HG02943 (cell line): ENCODE results near the gene SOX15.

Experiments used
- ATAC-seq: cut with Tn5 transposase; IDR thresholded peaks from one replicate; pipeline ENCODE4 v1.9.1; 2021; ENCODE audit warnings: mild to moderate bottlenecking, low read depth, moderate library complexity; ENCODE audit not compliant: unreplicated experiment

SOX15 gene

DNA sequence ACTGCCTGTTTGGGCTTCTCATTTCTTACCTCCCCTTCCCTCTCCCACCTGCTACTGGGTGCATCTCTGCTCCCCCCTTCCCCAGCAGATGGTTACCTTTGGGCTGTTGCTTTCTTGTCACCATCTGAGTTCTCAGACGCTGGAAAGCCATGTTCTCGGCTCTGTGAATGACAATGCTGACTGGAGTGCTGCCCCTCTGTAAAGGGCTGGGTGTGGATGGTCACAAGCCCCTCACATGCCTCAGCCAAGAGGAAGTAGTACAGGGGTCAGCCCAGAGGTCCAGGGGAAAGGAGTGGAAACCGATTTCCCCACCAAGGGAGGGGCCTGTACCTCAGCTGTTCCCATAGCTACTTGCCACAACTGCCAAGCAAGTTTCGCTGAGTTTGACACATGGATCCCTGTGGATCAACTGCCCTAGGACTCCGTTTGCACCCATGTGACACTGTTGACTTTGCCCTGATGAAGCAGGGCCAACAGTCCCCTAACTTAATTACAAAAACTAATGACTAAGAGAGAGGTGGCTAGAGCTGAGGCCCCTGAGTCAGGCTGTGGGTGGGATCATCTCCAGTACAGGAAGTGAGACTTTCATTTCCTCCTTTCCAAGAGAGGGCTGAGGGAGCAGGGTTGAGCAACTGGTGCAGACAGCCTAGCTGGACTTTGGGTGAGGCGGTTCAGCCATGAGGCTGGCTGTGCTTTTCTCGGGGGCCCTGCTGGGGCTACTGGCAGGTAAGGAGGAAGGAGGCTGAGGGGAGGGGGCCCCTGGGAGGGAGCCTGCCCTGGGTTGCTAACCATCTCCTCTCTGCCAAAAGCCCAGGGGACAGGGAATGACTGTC is 10.7 kb downstream of the SOX15 start, which contains the start of gene CD68:
Gene CD68, plus strand, starts transcription at position 638 of the 833 bp plus-strand sequence. Its CDS starts 40 bp downstream, at position 678.
- no peak for ATAC-seq

DNA sequence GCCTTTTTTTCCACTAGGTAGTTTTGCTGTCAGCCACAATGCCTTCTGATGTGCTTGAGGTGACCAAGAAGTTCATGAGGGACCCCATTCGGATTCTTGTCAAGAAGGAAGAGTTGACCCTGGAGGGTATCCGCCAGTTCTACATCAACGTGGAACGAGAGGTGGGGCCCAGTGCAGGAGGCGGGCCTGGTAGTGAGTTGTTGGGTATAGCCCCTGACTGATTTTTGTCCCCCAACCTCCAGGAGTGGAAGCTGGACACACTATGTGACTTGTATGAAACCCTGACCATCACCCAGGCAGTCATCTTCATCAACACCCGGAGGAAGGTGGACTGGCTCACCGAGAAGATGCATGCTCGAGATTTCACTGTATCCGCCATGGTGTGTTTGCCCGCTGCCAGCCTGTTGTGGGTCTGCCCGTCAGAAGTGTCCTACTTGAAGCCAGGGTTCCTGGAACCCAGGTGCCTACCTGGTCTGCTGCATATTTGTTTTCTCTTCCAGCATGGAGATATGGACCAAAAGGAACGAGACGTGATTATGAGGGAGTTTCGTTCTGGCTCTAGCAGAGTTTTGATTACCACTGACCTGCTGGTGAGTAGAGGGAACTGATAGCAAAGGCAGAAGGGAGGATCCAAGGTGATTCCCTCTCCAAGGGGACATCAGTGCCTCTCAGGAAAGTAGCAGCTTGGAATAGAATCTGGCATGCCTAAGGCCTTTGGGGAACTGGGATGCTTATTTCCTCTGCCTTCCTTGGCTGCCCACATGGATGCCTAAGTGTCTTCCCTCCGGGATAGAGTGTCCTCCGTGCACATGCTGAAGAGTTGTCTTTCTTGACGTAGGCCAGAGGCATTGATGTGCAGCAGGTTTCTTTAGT is 12.3 kb downstream of the SOX15 start:
- ATAC-seq: no peak

- ATAC-seq: no peak
These were observed 13.4 kb downstream of the SOX15 start for GRCh38 chr17:7576432-7576937.

DNA sequence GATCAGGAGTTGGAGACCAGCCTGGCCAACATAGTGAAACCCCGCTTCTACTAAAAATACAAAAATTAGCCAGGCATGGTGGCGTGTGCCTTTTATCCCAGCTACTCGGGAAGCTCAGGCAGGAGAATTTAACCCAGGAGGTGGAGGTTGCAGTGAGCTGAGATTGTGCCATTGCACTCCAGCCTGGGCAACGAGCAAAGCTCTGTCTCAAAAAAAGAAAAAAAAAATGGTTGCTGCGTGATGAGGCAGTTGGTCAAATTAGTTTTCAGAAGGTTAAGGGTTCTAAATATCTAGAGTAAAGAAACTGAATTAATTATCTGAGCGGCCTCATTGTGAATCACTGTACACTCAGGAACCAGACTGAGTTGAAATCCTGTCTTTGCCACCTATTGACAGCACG is 13.9 kb downstream of the SOX15 start:
- ATAC-seq: no peak

GRCh38 chr17:7575481-7575883 is 14.4 kb downstream of the SOX15 start:
- no peak for ATAC-seq

- no peak for ATAC-seq
These were observed 15.5 kb downstream of the SOX15 start for GRCh38 chr17:7574176-7574953.

- ATAC-seq: no peak
These were observed 16.4 kb downstream of the SOX15 start for GRCh38 chr17:7573324-7574080.

DNA sequence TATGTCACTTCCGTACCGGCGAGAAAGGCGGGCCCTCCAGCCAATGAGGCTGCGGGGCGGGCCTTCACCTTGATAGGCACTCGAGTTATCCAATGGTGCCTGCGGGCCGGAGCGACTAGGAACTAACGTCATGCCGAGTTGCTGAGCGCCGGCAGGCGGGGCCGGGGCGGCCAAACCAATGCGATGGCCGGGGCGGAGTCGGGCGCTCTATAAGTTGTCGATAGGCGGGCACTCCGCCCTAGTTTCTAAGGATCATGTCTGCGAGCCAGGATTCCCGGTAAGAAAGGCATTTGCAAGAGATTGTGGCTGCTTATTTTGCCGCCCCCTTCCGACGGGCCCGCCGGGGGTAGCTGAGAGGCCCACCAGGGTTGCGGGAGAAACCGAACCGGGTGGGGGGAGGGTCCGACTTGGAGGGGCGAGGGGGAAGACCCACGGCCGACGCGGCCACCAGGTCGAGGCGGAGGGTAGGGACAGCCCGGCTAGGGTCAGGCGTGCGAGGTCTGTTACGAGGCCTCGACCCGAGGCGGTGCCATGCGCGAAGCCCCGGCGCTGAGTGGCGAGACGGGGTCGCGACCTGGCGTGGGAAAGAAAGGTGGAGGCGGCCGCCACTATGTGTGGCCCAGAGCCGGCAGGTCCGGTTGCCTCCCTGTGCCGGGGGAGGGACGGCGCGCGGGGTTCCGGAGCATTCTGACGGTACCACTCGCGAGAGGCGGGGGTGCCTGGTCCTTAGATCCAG is 17.1 kb downstream of the SOX15 start:
- peak; percentile 81 for ATAC-seq

- ATAC-seq: no peak
These were observed 17.6 kb downstream of the SOX15 start for GRCh38 chr17:7572338-7572587.

- ATAC-seq: no peak
These were observed 19.5 kb downstream of the SOX15 start for GRCh38 chr17:7570351-7570750.

DNA sequence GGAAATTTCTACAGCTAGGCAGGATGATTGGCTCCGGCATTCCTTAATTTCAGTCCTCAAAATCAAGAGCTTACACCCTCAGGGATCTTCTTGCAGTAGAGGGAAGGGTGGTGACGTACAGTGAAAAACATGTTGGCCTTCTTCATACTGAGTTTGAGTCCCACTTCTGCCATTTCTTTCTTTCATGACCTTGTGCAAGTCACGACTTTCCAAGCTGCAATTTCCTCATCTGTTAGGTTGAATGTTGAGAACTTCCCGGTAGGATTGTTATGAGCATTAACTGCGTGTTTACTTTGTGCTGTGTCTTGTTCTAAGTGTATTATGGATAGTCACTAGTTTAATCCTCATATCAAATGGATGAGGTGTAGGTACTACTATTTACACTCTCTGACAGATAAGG is 20.3 kb downstream of the SOX15 start:
- ATAC-seq: no peak

- no peak for ATAC-seq
These were observed 26.6 kb downstream of the SOX15 start for GRCh38 chr17:7563115-7563869.

DNA sequence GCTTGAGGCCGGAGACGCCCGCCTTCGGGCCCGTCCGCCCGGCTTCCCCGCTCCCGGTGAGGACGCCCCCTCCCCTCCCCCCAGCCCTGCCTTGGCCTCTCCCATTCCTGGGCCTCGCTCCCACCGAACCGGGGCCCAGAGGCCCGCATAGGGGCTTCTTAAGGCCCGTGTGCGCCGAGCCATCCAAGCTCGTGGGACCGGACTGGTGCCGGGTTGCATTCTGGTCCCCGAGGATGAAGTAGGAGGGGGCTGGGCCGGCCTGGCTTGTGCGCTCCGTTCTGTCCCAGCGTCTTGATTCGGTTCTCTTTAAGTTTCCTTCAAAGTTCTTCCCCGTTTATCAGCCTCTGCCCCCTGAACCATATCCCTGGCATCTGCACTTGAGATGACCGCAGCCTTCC is 27.7 kb downstream of the SOX15 start:
- peak; percentile 10 for ATAC-seq

DNA sequence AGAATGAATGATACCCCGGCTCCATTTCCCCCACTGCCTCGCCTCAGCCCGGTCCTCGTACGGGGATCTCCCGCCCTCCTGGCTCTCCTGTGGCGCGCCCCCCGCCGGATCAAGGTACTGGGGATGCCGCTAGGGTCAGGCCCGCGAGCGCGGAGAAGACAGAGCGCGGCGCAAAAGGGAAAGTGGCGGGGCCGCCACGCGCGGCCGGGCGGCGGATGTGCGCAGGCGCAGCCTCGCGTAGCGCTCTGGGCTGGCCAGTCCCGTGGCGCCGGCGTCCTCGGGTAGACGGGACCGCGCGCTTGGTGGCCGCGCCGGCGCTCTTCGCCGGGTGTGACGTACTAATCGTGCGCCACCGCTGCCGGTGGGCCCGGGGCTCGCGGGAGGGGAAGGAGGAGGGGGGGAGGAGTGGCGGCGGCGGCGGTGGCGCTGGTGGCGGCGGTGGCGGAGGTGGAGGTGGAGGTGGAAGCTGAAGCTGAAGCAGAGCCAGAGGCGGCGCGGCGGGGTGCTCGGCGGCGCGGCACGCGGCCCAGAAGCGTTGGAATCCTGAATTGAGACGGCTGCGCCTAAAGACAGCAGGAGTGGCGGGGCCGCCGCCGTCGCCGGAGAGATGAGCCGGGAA is 28.2 kb downstream of the SOX15 start, which contains the start of gene SENP3:
Gene SENP3, plus strand, starts transcription at position 331 of the 619 bp plus-strand sequence. CDS start 1,158 bp downstream, outside the sequence.
- peak; percentile 44 for ATAC-seq

GRCh38 chr17:7561028-7561575 is 28.8 kb downstream of the SOX15 start:
- ATAC-seq: peak; percentile 61

GRCh38 chr17:7560172-7561027 is 29.5 kb downstream of the SOX15 start:
- ATAC-seq: no peak
